ENCODE data around the gene SYS1.

Gene SYS1

GRCh38 chr20:45391559-45391958, 28.6 kb downstream of the SYS1 start:
- no peak for DNase-seq

GRCh38 chr20:45392733-45393132, 29.8 kb downstream of the SYS1 start:
- no peak for DNase-seq

DNA sequence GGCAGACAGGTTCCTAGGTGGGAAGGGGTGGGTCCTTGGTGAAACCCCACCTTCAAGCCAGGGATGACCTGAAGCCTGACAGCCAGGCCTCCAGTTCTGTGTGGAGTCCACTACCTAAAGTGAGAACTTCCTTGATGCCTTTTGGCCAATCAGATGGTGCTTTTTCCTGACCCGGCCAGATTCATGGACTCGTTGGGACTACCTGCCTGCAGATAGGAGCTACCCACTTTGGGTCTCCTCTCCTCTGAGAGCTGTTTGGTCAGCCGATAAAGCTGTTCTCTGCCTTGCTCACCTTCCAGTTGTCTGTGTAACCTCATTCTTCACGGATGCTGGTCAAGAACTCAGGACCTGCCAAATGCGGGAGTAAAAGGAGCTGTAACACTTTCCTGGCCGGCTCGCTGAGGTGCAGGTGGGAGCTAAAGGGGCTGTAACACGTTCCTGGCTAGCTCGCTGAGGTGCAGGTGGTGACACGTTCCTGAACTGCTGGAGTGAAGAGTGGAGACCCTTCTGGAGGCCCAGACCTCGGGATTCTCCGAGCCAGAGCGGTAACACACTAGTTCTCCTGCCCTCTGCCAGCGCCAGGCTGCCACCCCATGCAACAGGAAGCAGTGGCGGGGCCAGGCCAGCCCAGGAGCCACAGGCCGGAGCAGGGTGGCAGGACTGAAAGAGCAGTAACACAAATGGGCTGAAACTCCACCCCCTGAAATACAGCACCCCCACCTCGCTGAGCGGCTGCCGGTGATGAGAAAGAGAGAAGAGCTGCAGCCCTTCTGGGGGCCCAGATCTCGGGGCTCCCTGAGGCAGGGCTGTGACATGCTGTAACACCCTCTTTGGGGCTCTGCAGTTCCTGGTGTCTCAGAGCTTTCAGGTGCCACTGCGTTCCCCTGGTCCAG, 31.5 kb downstream of the SYS1 start:
- no peak for DNase-seq

GRCh38 chr20:45395114-45395415, 32.1 kb downstream of the SYS1 start:
- DNase-seq = no peak

DNA sequence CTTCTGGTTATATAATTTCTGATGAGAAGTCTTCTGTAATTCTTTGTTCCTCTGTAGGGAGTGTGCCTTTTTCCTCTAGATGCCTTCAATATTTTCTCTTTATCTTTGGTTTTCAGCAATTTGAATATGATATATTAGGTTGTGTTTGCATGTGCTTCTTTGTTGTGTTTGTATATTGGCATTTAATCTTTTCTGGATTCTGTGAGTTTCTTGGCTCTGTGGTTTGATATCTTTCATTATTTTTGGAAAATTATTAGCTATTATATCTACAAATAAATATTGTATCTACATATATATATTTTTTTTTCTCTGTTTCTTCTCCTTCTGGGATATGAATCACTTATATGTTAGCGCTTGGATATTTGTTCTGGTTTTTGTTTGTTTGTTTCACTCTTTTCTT, 36.1 kb downstream of the SYS1 start:
- no peak for DNase-seq

DNA sequence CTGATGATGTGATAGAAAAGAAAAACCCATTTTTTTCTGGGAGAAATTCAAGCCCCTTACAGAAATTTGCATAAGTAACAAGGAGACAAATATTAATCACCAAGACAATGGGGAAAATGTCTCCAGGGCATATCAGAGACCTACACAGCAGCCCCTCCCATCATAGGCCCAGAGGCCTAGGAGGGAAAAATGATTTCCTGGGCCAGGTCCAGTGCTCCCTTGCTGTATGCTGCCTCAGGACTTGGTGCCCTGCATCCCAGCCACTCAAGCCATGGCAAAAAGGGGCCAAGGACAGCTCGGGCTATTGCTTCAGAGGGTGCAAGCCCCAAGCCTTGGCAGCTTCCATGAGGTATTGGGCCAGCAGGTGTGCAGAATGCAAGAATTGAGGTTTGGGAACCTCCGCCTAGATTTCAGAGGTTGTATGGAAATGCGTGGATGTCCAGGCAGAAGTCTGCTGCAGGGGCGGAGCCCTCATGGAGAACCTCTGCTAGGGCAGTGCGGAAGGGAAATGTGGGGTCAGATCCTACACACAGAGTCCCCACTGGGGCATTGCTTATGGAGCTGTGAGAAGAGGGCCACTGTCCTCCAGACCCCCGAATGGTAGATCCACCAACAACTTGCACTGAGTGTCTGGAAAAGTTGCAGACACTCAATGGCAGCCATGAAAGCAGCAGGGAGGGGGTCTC, 37.5 kb downstream of the SYS1 start:
- DNase-seq = no peak

GRCh38 chr20:45402946-45403345, 40.0 kb downstream of the SYS1 start:
- no peak for DNase-seq

- no peak for DNase-seq
Observed at GRCh38 chr20:45404438-45404837, 41.5 kb downstream of the SYS1 start.

GRCh38 chr20:45405571-45406259, 42.8 kb downstream of the SYS1 start:
- DNase-seq = no peak

GRCh38 chr20:45406260-45407066, 43.5 kb downstream of the SYS1 start:
- peak; percentile 10 for DNase-seq

DNA sequence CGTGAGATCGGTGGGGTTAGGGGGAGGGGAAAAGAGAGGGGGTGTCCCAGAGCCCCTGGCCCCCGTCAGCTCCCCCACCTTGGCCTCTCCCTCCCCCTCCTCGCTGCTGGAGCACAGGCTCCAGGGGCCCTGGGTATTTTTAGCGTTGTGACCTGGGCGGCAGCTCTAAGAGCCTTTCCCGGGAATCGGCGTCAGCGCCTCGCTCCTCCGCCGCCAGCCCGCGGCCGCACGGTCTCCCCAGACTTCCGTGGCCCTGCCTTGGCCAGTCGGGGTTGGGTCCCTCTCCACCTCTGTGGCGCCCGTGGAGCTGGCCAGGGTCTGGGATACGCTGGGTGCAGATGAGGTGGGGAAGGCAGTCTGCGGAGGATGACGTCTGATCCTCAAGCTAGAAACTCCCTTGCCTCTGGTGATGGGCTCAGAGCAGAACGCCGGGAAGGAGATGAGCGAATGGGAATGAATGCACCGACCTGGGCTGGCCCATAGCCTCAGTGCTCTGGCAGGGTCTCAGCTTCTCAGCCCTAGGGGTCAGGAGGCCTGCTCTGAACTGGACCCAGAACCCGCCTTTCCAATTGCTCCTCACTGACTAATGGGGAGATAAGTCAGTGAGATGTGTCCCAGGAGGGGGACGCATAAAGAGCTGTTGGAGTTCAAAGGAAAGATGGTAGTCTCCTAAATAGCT, 44.2 kb downstream of the SYS1 start:
- no peak for DNase-seq

- no peak for DNase-seq
Observed at GRCh38 chr20:45407783-45408645, 45.1 kb downstream of the SYS1 start, which contains the start of gene DBNDD2. Gene DBNDD2 (plus strand): TSS chr20:45408289. CDS start chr20:45408468, 179 bp downstream.

GRCh38 chr20:45408646-45409213, 45.8 kb downstream of the SYS1 start:
- no peak for DNase-seq

DNA sequence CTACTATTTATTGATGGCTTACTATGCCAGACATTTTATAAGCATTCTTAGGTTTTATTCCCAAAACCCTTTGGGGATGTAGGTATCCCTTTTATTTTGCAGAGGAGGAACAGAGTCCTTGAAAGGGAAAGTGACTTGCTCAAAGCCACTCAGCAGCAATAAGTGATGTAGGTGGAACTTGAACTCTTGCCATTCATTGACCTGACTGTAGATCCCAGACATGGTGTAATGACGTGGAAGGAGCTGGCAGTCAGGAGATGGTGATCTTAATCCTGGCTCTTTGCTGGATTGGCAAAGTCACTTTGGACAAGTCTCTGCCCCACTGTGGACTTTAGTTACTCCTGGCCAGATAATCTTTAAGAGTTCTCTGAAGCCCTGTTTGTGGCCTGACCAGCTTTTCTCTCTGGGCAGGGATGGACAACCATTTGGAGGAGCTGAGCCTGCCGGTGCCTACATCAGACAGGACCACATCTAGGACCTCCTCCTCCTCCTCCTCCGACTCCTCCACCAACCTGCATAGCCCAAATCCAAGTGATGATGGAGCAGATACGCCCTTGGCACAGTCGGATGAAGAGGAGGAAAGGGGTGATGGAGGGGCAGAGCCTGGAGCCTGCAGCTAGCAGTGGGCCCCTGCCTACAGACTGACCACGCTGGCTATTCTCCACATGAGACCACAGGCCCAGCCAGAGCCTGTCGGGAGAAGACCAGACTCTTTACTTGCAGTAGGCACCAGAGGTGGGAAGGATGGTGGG, 46.7 kb downstream of the SYS1 start:
- DNase-seq = no peak

DNA sequence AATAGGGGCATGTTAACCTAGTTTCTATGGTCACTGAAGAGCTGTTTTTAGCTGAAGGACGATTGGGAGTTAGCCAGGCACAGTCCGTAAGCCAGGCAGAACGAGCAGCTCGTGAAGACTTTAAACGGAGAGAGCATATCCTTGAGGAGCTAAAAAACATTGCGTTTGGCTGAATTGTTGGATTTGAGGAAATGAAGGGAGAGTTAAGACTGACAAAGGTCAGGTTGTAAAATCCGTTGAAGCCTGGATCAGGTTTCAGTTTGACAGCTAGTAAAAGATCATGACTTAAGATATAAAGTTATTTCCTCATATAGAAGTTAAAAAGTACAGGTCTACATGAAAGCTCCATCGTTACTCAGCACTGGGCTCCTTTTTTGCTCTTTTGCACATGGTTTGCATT, 47.9 kb downstream of the SYS1 start:
- DNase-seq = no peak

GRCh38 chr20:45412653-45413052, 49.7 kb downstream of the SYS1 start:
- no peak for DNase-seq

DNA sequence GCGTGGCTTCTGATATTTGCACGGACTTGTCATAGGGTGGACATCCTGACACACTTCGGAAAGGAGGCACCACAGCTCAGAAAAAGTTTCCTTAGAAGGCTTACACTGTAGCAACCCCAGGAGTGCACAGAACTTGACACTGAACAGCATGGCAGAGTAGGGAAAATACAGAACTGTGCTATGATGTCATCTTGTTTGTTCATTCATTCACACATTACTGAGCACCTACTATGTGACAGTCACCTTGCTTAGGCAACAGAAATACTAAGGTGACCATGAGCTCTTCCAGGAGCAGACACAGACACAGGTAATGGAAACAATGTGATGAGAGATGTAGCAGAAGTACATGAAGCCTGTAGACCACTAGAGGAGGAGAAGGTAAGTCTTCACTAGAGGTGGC, 50.5 kb downstream of the SYS1 start:
- no peak for DNase-seq

DNA sequence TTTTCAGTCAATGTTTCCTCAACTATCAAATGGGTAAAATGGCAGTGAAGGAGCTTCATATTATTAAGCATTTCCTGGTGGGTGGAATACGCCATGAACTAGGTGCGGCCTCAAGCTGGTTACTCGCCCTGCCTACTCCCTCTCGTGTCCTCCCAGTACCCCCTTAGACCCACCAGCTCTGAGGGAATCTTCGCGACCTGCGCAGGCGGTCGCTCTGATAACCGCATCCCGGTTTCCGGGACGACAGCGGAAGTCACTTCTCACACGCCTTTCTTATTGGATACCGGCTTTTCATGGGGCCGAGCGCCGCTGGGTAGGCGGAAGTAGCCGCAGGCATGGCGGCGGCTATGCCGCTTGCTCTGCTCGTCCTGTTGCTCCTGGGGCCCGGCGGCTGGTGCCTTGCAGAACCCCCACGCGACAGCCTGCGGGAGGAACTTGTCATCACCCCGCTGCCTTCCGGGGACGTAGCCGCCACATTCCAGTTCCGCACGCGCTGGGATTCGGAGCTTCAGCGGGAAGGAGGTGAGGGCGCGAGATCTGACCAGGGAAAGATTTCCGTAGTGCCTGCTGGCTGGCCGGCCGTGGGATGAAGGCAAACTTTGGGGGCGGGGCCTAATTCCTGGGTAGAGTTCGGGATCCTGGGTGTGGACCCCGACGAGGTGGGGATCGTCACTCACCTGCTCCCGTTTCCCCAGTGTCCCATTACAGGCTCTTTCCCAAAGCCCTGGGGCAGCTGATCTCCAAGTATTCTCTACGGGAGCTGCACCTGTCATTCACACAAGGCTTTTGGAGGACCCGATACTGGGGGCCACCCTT, 53.1 kb downstream of the SYS1 start, which contains the start of gene PIGT:
TSS of gene PIGT (plus strand) at position 320 of the 816 bp plus-strand sequence. CDS start at position 336, 16 bp downstream.
- peak; percentile 80 for DNase-seq

- DNase-seq = no peak
Observed at GRCh38 chr20:45416917-45417316, 54.0 kb downstream of the SYS1 start.

Data from fibroblast of skin of abdomen (primary cell).